DMS53 treated with DMSO at 0.1 percent for 48 hours (cell line): Measurements from ENCODE around the gene FBXO11.
A peak's percentile ranks its signal among the peaks of the same experiment; 100 is the strongest.

Source experiments
- DNase-seq: peaks from one replicate; lab custom pipeline; 2025; ENCODE audit not compliant: unreplicated experiment; lab: John Stamatoyannopoulos, UW

The FBXO11 gene

DNA sequence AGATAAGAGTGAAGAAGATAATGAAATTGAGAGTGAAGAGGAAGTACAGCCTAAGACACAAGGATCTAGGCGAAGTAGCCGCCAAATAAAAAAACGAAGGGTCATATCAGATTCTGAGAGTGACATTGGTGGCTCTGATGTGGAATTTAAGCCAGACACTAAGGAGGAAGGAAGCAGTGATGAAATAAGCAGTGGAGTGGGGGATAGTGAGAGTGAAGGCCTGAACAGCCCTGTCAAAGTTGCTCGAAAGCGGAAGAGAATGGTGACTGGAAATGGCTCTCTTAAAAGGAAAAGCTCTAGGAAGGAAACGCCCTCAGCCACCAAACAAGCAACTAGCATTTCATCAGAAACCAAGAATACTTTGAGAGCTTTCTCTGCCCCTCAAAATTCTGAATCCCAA, 107.7 kb downstream of the FBXO11 start:
- no peak for DNase-seq

- no peak for DNase-seq
Observed at GRCh38 chr2:47796090-47796697, 110.1 kb downstream of the FBXO11 start.

- no peak for DNase-seq
Observed at GRCh38 chr2:47785986-47786385, 120.3 kb downstream of the FBXO11 start.

DNA sequence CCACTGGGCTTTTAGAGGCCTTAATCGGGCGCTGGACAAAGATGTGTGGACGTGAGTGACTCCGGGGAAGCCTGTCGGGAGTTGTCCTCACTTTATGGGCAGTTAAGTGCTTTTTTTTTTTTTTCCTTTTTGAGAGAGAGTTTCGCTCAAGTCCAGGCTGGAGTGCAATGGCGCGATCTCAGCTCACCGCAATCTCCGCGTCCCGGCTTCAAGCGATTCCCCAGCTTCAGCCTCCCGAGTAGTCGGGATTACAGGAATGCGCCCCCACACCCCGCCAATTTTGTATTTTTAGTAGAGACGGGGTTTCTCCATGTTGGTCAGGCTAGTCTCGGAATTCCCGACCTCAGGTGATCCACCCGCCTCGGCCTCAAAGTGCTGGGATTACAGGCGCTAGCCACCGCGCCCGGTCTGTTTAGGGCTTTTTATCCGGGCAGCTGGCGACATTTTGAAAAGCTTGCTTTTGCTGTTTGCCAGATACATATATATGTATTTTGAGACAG, 121.9 kb downstream of the FBXO11 start:
- DNase-seq: no peak

GRCh38 chr2:47783486-47784351, 122.6 kb downstream of the FBXO11 start:
- DNase-seq: peak; percentile 62

DNA sequence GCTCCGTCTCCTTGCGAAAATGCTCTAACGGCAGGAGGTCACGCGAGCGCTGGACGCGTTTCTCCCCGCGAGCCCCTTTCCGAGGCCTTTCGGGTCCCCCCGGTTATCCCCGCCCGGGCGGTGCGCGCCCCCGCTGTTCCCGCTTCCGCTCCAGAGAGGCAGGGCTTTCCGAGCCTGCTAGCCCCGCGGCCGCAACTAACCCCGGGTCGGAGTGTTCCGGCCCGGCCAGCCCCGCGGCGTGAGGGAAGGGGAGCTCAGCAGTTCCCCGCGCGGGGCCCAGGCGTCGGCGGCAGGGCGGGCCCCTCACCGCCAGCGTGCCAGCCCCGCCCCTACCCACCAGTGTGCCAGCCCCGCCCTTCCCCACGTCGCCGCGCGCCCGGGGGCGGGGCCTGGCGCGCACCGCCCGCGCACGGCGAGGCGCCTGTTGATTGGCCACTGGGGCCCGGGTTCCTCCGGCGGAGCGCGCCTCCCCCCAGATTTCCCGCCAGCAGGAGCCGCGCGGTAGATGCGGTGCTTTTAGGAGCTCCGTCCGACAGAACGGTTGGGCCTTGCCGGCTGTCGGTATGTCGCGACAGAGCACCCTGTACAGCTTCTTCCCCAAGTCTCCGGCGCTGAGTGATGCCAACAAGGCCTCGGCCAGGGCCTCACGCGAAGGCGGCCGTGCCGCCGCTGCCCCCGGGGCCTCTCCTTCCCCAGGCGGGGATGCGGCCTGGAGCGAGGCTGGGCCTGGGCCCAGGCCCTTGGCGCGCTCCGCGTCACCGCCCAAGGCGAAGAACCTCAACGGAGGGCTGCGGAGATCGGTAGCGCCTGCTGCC, 123.4 kb downstream of the FBXO11 start, which contains the start of gene MSH6:
Gene MSH6 (plus strand): TSS at position 475 of the 815 bp plus-strand sequence. CDS start 89 bp downstream, at position 564.
- DNase-seq: peak; percentile 87

- peak; percentile 75 for DNase-seq
Observed at GRCh38 chr2:47782381-47782670, 124.0 kb downstream of the FBXO11 start.

DNA sequence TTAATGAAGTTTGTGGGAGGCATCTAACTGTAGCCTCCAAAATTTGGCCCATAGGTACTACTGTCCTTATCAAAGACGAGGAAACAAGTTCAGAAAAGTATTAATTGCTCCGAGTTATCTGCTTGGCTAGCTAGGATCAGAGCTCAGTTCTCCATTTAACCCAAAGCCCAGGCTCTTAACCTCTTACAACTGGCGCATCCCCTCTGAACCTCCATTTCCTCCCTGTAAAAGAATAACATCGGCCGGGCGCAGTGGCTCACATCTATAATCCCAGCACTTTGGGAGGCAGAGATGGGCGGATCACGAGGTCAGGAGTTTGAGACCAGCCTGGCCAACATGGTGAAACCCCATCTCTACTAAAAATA, 126.9 kb downstream of the FBXO11 start:
- no peak for DNase-seq

GRCh38 chr2:47778698-47779425, 127.4 kb downstream of the FBXO11 start:
- DNase-seq: no peak

DNA sequence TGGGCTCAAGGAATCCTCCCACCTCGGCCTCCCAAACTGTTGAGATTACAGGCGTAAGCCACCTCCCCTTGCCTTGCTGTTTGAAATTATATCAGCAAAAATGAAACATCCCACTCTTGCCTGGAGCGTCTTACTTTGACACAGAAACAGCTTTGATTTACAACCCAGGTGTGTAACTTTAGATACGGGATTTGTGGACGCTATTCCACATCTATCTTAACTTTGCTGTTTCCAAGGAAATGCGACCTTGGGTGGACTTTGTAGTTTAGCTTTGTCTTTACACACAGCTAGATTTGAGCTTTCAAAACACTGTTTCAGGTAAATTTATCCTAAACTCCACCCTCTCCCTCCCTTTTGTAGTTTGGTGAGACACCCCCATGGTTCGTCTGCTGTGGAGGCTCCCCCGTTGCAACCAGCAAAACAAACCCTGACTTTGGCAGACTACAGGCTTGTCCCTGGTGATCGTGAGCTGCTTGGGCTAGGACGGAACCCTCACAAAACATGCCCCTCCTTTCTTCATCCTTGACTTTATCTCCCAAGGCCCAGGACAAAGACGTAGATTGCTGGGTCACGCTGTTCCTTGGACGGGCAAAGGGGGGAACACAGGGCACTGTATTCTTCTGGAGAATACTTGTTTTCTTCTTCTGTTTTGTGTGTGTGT, 128.9 kb downstream of the FBXO11 start:
- DNase-seq: no peak

DNA sequence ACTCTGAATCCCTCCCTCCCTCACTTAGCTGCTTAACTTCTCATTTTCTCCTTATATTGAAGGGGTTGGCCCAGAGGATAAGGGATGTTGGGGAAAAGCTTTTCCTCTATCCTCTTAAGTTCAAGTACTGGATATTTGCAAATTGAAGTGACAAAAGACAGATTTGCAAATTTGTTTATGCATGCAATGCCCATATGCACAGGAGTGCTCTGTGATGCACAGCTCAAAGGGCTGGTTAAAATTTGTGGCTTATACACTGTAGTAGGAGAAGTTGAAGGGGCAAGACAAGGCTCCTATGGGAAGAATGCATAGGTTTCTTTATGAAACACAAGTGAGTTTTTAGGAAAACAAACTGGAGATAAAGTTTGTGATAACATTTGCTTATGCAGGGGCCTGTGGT, 131.7 kb downstream of the FBXO11 start:
- DNase-seq: no peak

DNA sequence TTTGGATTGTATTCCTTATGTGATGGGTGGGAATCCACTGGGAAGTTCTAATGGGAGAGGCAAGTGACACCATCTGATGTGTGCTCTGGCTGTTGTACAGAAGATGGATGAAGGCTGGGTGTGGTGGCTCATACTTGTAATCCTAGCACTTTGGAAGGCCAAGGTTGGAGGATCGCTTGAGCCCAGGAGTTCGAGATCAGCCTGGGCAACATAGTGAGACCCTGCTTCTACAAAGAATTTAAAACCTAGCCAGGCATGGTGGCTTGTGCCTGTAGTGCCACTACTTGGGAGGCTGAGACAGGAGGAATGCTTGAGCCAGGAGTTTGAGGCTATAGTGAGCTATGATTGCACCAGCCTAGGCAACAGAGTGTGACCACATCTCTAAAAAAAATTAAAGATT, 134.0 kb downstream of the FBXO11 start:
- DNase-seq: no peak

GRCh38 chr2:47771211-47771610, 135.1 kb downstream of the FBXO11 start:
- peak; percentile 21 for DNase-seq

GRCh38 chr2:47769318-47769717, 137.0 kb downstream of the FBXO11 start:
- DNase-seq: no peak

GRCh38 chr2:47767880-47768609, 138.3 kb downstream of the FBXO11 start:
- peak; percentile 33 for DNase-seq

GRCh38 chr2:47767497-47767844, 138.8 kb downstream of the FBXO11 start:
- no peak for DNase-seq

DNA sequence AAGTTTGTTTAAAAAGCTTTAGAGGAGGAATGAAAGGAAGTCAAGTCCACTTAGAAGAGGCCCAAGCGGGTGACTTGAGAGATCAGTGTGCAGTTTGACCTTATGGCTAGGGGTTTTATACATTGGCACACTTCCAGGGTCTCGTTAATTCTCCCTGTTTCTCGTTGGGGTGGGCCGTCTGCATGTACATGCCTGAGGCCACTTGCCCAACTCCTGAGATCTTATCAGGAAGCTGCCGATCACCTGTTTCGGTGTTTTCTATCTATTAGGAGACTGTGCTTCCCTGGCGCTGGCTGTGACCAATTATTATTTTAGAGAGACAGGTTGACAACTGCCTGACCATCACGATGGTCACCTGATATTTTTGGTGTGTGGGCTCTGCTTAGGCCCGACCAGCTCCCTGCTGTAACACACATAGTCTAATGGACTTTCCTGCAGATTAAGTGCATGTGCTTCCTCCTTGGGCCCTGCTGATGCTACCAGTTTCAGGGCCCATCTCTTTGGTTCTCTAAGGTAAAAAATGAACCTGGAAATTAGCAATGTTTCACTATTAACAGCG, 154.4 kb downstream of the FBXO11 start:
- DNase-seq: no peak

GRCh38 chr2:47747878-47748277, 158.4 kb downstream of the FBXO11 start:
- no peak for DNase-seq

- DNase-seq: no peak
Observed at GRCh38 chr2:47744074-47744473, 162.2 kb downstream of the FBXO11 start.

- DNase-seq: no peak
Observed at GRCh38 chr2:47741637-47742036, 164.7 kb downstream of the FBXO11 start.
